Measurements from ENCODE around the gene RAD23A. TPM values are rescaled to one million over a fixed set of nuclear protein-coding genes. Genes with fewer than 3 reads are reported as not detected.

The RAD23A gene
- total and polyA plus RNA-seq, 10 of the 15 experiments (the other 5 are each of a cell fraction or from before 2014, with no cell fraction given): 8.8 to 198 (median 119) TPM

- TF ChIP-seq BHLHE40 (IDR thresholded peaks at IDR 0.05; ENCODE audit: borderline replicate concordance in 1 of 2, low read depth in 2 of 2, low read length in 1 of 2): peak; percentile 100
- peak in 1 of 2 experiments; percentile 58; a peak in 2 of 3 replicates for TF ChIP-seq EGR1 (IDR thresholded peaks at IDR 0.05; ENCODE audit: borderline replicate concordance in 1 of 2, low read depth in 2 of 2, low read length in 2 of 2)
- peak; percentile 89 for TF ChIP-seq PML (IDR thresholded peaks at IDR 0.05; ENCODE audit: low read length)
- TF ChIP-seq YY1 (IDR thresholded peaks at IDR 0.05; ENCODE audit: low read depth, low read length): peak; percentile 99
- TF ChIP-seq ESRRA (IDR thresholded peaks at IDR 0.05; ENCODE audit: low read length): no peak
- peak; percentile 88 for TF ChIP-seq PKNOX1 (IDR thresholded peaks at IDR 0.05)
- TF ChIP-seq PAX8 (IDR thresholded peaks at IDR 0.05): no peak
- 0 out of 2 replicates have a peak, but pooled peaks have one; percentile 2 for TF ChIP-seq NFIC (IDR thresholded peaks at IDR 0.05; ENCODE audit: low read depth, low read length)
- TF ChIP-seq IKZF1 (conservative IDR thresholded peaks at IDR 0.05): peak; percentile 99
- TF ChIP-seq CHD2 (IDR thresholded peaks at IDR 0.05; ENCODE audit: borderline replicate concordance, low read depth, low read length): peak; percentile 65; the same call in 1 of the 2 replicates
- peak; percentile 9; the same call in 1 of the 2 replicates for TF ChIP-seq BMI1 (IDR thresholded peaks at IDR 0.05; ENCODE audit: borderline replicate concordance)
- no peak for TF ChIP-seq STAT1 (conservative IDR thresholded peaks at IDR 0.05)
- TF ChIP-seq USF1 (IDR thresholded peaks at IDR 0.05; ENCODE audit: borderline replicate concordance, extremely low read length, insufficient read depth, low read depth, low read length): peak; percentile 99
- 0 out of 2 replicates have a peak, but pooled peaks have one; percentile 69 for TF ChIP-seq CHD1 (IDR thresholded peaks at IDR 0.05; ENCODE audit: low read depth, low read length)
- TF ChIP-seq POLR2AphosphoS5 (IDR thresholded peaks at IDR 0.05; ENCODE audit: low read length): peak; percentile 95
- TF ChIP-seq ATF3 (IDR thresholded peaks at IDR 0.05; ENCODE audit: borderline replicate concordance, extremely low read depth, low read depth, low read length): peak; percentile 92; the same call in 1 of the 2 replicates
- TF ChIP-seq EZH2 (IDR thresholded peaks at IDR 0.05; ENCODE audit: borderline replicate concordance, control insufficient read depth, low read depth, low read length): no peak
- peak; percentile 58 for TF ChIP-seq HDAC6 (IDR thresholded peaks at IDR 0.05; ENCODE audit: unreplicated experiment)
- no peak for TF ChIP-seq CEBPZ (IDR thresholded peaks at IDR 0.05; ENCODE audit: low read depth, low read length)
- TF ChIP-seq KLF5 (IDR thresholded peaks at IDR 0.05; ENCODE audit: partially characterized antibody): no peak
- TF ChIP-seq ASH2L (IDR thresholded peaks at IDR 0.05; ENCODE audit: borderline replicate concordance, low read depth): no peak
- peak; percentile 76 for TF ChIP-seq MYC (IDR thresholded peaks at IDR 0.05; ENCODE audit: insufficient read depth, insufficient read length, insufficient replicate concordance, low read length, severe bottlenecking)
- TF ChIP-seq ZNF217 (IDR thresholded peaks at IDR 0.05): no peak
Measured at GRCh38 chr19:12945479-12946091, at the start of gene RAD23A (continued).

Data from GM12878 (cell line).